ENCODE measurements around the gene CORO2A.

- TF ChIP-seq CTCF (IDR thresholded peaks at IDR 0.05) (no peak), POLR2AphosphoS5 (IDR thresholded peaks at IDR 0.05) (no peak), POLR2A (IDR thresholded peaks at IDR 0.05) (no peak)
Measured at GRCh38 chr9:98095401-98095800, 97.0 kb downstream of the CORO2A start.
